HPDE6-E6E7 (cell line): ENCODE measurements around the gene COL15A1.

Experiments
- DNase-seq: peaks from one replicate; pipeline ENCODE4 v3.0.0; 2011; ENCODE audit warnings: missing footprints; ENCODE audit errors: extremely low spot score

Gene COL15A1

DNA sequence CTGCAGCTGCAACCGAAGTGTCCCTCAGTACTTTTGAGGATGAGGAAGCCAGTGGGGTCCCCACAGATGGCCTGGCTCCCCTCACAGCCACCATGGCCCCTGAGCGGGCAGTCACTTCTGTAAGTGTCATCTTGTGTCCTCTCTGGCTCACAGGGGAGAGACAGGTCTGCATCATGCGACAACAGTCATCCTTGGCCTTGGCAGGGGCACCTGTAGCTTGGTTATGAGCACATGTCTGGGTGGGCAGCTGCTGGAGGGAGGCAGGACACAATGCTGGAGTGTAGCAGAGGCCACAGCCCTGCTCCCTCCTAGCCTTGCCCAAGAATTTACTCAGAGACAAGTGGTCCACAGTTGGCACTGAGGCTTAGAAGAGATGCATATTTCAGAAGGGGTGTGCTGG, 71.7 kb downstream of the COL15A1 start:
- no peak for DNase-seq

DNA sequence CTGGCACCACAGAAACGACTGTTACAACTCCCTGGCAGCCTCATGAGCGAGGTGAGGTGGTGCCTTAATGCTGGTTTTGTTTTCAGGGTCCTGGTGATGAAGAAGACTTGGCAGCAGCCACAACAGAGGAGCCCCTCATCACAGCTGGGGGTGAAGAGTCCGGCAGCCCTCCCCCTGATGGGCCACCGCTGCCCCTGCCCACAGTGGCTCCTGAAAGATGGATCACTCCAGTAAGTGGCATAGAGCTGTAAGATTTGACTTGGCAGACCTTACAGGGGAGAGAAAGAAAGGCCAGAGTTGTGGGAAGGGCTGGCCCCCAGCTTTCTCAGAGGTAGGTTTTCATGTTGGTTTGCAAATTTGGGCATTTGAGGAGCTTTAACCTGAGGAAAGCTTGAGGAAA, 72.2 kb downstream of the COL15A1 start:
- DNase-seq = no peak

GRCh38 chr9:99016681-99017387, 73.1 kb downstream of the COL15A1 start:
- no peak for DNase-seq

DNA sequence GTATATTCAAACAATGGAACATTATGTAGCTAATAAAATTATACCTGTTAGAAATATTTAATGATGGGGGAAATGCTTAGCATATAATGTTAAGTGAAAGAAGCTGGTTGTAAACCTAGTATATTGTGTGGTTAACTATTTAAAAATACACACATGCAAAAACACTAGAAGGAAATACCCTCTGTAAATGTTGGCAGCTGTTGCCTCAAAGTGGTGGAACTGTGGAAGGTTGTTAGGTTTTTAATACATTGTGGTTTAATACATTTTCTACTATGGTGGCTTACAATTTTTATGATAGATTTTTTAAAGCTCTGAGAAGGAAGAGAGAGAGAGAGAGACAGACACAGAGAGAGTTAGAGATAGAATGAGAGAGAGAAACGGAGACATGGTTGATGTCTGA, 74.9 kb downstream of the COL15A1 start:
- no peak for DNase-seq

DNA sequence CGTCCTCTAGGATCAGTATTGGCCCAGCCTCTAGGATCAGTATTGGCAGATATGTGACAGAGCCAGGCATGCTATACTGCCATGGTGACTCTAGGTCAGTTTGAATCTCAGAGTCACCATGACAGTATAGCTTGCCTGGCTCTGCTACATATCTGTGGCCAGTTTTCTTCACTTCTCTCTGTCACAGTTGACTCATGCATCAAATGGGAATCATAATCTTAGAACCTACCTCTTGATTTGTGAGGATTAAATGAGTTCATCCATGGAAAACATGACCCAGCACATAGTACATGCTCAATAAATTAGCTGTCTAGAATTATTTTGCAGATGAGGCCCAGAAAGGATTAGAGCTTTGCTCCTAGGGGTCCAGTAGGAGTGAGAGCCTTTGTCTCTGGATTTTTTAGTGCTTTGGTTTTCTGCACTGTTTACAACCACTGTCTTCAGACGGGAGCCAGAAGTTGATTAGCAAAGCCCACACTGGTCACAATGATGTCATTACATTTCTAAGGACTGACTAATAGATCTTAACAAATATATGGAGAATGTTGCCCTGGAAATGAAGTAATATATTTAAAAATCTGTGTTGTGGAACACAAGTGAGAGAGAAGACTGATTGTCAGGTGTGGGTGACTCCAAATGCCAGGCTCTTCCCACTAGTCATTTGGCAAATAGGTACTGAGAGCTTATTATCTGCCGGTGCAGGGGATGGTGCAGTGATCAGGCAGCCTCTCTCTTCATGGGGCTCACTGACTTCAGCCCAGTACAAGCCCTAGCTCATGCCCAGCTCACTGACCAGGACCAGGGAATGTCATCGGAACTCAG, 76.0 kb downstream of the COL15A1 start:
- peak; percentile 36 for DNase-seq

DNA sequence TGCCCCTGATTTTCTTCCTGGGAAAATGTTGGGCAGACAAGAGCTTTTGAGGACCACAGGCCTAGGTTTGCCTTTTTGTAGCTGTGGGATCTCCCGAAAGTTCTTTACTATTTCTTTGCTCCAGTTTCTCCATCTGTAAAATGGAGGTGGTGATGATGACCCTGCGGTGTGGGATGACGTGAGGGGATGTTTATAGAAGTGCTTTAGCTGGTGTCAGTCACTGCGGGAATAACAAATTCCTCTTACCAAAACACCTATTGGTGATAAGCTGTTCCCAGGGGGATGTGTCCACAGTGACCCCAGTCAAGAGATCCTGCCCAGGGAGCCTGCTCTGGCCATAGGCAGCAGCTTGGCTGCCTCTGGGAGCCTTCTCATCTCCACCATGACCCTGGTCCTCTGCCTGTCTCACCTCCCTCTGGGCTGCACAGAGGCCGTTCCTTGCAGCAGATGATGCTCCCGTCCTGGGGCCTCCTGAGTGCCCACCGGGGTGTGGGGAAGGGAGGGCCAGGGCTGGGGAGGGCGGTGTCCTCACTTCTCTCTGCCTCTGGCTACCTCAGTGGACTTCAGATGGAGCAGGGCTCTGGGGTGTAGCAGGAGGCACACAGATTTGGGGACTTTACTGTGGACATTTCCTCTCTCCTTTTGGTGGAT, 77.2 kb downstream of the COL15A1 start:
- DNase-seq = no peak

- DNase-seq = no peak
Observed at GRCh38 chr9:99021512-99021911, 77.8 kb downstream of the COL15A1 start.

- no peak for DNase-seq
Observed at GRCh38 chr9:99023231-99023630, 79.5 kb downstream of the COL15A1 start.

- no peak for DNase-seq
Observed at GRCh38 chr9:99023831-99024230, 80.1 kb downstream of the COL15A1 start.

DNA sequence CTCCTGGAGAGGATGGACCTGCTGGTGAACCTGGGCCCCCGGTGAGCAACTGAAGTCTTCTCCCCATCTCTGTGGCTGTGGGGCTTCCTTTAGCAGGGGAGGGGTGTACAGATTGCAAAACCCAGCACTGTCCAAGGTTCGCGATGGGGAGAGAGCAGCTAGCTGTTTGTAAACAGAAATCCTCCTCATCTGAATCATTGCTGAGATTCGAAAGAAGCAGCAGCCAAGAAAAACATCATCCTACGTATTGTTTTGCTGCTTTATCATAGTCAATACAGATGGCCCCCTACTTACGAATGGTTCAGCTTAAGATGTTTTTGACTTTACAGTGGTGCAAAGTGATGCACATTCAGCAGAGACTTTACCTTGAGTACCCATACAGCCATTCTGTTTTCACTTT, 81.3 kb downstream of the COL15A1 start:
- no peak for DNase-seq

GRCh38 chr9:99025616-99026270, 82.0 kb downstream of the COL15A1 start:
- no peak for DNase-seq

DNA sequence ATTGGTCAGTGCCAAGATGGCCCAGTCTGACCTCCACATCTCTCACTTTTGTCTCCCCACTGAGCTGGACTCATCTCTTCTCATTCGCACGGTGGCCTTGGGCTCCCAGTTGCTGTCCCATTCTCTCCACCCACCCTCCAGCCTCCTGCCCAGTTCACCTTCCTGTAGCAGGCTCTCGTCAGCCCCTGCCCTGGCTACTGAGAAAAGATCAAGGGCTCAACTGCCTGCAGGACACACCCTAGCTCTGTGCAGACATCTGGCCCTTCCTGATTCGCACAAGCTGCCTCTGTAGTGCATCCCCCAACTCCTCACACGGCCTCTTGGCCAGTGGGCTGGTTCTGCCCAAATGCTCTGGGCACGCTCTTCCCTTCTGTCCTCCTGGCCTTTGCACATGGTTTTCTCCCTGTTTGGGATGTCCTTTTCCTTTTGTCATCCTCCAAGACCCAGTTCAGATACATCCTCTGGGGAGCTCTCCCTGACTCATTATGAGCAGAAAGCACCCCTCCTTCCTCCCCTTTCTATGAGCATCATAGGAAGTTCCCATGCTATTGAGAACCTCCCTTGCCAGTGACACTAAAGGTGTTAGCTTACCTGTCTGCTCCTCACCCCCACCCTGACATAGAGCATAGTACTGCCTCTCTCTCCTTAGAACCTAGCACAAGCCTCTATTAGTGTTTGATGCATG, 82.7 kb downstream of the COL15A1 start:
- DNase-seq = no peak

DNA sequence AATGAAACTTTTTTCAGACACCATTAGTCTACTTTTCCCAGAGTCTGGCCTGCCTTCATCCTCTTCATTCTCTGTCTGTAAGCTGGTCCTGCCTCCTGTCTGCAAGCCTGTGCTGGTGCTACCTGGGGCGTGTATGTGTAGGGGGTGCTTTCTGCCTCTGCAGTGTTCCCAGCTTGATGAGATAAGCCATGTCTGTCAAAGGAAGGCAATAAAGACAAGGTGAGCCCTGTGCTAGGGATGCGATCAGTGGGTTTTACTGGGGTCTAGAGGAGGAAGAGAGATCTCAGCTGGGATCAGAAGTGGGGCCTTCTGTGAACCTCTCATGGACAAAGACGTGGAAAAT, 83.2 kb downstream of the COL15A1 start:
- no peak for DNase-seq

- no peak for DNase-seq
Observed at GRCh38 chr9:99027443-99027842, 83.7 kb downstream of the COL15A1 start.

DNA sequence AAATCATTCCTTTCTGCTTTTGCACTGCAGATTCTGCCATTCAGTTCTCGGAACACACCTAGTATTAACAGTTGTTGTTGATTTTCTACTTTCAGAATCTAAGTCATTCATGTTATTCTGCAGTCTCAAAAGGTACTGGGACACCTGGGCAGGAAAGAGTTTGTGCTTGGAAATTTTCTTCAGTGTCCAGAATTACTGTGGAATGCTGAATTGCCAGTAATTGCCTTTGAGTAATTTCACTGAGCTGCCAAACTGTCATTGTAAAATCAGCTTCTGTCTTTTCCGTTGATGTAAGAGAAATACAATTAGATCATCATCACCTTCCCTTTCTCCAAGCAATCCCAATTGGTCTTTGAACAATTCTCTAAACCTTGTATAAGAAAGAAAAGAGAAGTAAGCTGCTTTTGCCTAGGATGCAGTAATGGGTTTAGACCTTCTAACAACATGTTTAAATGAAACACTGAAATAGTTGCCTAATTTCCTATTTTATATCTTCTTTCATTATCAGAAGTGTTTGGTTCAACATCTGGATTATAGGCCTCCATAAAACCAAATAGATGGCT, 85.5 kb downstream of the COL15A1 start:
- DNase-seq = no peak

GRCh38 chr9:99030092-99030511, 86.4 kb downstream of the COL15A1 start:
- DNase-seq = no peak

GRCh38 chr9:99030610-99031109, 87.0 kb downstream of the COL15A1 start:
- no peak for DNase-seq

- DNase-seq = no peak
Observed at GRCh38 chr9:99031319-99031718, 87.6 kb downstream of the COL15A1 start.

DNA sequence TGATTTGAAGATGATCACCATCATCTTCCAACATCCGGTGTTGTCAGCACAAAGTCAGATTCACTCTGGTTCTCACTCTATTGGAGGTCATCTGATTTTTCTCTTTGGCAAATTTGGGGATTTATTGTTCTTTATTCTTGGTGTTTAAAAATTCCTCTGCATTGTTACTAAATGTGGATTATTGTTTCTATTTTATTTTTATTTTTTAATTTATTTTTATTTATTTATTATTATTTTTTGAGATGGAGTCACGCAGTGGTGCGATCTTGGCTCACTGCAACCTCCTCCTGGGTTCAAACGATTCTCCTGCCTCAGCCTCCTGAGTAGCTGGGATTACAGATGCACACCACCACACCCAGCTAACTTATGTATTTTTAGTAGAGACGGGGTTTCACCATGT, 88.3 kb downstream of the COL15A1 start:
- no peak for DNase-seq

DNA sequence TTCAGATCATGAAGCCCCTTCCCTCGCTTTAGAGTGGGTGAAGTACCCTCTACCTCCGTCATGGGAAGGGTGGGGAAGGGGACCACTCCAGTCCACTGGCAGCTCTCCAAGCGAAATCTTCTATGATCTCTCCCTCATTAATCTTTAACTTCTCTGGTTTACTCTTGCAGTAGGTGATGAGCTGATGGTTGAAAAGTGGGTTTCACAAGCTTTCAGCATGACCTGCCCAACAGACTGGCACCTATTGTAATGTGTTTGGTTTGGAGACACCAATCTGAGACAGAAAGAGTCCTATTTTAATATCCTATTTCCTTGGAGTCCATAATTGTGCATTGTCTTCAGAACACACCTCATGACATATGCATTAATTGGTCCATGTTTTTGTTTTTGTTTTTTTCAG, 90.4 kb downstream of the COL15A1 start:
- DNase-seq = no peak

DNA sequence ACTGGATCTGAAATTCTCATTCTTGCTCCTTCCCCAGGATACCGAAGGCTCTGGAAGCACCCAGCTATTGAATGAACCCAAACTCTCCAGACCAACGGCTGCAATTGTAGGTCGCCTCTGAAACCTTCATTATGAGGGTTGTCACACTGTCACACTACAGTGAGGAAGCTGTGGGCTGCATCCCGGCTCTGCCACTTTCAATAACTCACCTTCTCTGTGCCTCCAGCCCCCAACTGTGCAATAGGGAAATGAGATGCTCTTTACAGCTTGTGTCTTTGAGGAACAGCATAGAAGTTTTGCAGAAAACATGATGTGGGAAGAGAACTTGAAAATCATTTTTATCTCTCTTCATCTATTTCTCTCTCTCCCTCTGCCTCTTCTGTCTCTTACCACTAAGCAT, 91.6 kb downstream of the COL15A1 start:
- no peak for DNase-seq
